ENCODE data around the gene KIAA1328. TPM values are rescaled to one million over a fixed set of nuclear protein-coding genes. Genes with fewer than 3 reads are reported as not detected.

KIAA1328 gene
- total RNA-seq, 1 donor from 2014 or later, result 5.8 TPM

- Histone ChIP-seq H3K4me3 (ENCODE audit: low read depth, low read length) (no peak overlapping the region), H3K27me3 (ENCODE audit: control insufficient read depth, insufficient read depth, low read length) (no peaks in the 10 kb centered on the region), H3K36me3 (ENCODE audit: control insufficient read depth, insufficient read depth, low read length) (peaks cover 5% of the 10 kb centered on the region)
- DNase-seq (ENCODE audit: low read depth) (no peak), FAIRE-seq (no peak)
- no peak for TF ChIP-seq CTCF (IDR thresholded peaks at IDR 0.05; ENCODE audit: insufficient read depth, low read length, severe bottlenecking)
These were observed 11.9 kb upstream of the KIAA1328 start for GRCh38 chr18:36817039-36817438.

GRCh38 chr18:36818652-36819051 lies 10.3 kb upstream of the KIAA1328 start:
- FAIRE-seq, result no peak
- no peaks in the 10 kb centered on the region for H3K27me3 ChIP-seq (ENCODE audit: control insufficient read depth, insufficient read depth, low read length)
- H3K4me3 ChIP-seq (ENCODE audit: low read depth, low read length), result no peak overlapping the region
- peaks cover 3% of the 10 kb centered on the region for H3K36me3 ChIP-seq (ENCODE audit: control insufficient read depth, insufficient read depth, low read length)
- no peak for DNase-seq (ENCODE audit: low read depth)
- TF ChIP-seq CTCF (IDR thresholded peaks at IDR 0.05; ENCODE audit: insufficient read depth, low read length, severe bottlenecking), result no peak

- Histone ChIP-seq H3K36me3 (ENCODE audit: control insufficient read depth, insufficient read depth, low read length) (peaks cover 2% of the 10 kb centered on the region), H3K4me3 (ENCODE audit: low read depth, low read length) (no peak overlapping the region), H3K27me3 (ENCODE audit: control insufficient read depth, insufficient read depth, low read length) (no peaks in the 10 kb centered on the region)
- no peak for FAIRE-seq
- no peak for DNase-seq (ENCODE audit: low read depth)
- TF ChIP-seq CTCF (IDR thresholded peaks at IDR 0.05; ENCODE audit: insufficient read depth, low read length, severe bottlenecking), result no peak
These were observed 9.3 kb upstream of the KIAA1328 start for GRCh38 chr18:36819621-36820020.

- no peak overlapping the region for H3K4me3 ChIP-seq (ENCODE audit: low read depth, low read length)
- no peak for TF ChIP-seq CTCF (IDR thresholded peaks at IDR 0.05; ENCODE audit: insufficient read depth, low read length, severe bottlenecking)
- no peak for FAIRE-seq
These were observed 7.2 kb upstream of the KIAA1328 start for GRCh38 chr18:36821681-36822080.

GRCh38 chr18:36825526-36825925 lies 3.4 kb upstream of the KIAA1328 start:
- no peak for TF ChIP-seq CTCF (IDR thresholded peaks at IDR 0.05; ENCODE audit: insufficient read depth, low read length, severe bottlenecking)
- Histone ChIP-seq H3K4me3 (ENCODE audit: low read depth, low read length) (no peak overlapping the region), H3K36me3 (ENCODE audit: control insufficient read depth, insufficient read depth, low read length) (no peaks in the 10 kb centered on the region), H3K27me3 (ENCODE audit: control insufficient read depth, insufficient read depth, low read length) (no peaks in the 10 kb centered on the region)
- FAIRE-seq (no peak), DNase-seq (ENCODE audit: low read depth) (no peak)

More at GRCh38 chr18:36821681-36822080, 7.2 kb upstream of the KIAA1328 start:
- no peaks in the 10 kb centered on the region for H3K36me3 ChIP-seq (ENCODE audit: control insufficient read depth, insufficient read depth, low read length)
- no peaks in the 10 kb centered on the region for H3K27me3 ChIP-seq (ENCODE audit: control insufficient read depth, insufficient read depth, low read length)
- DNase-seq (ENCODE audit: low read depth), result no peak

- Histone ChIP-seq H3K36me3 (ENCODE audit: control insufficient read depth, insufficient read depth, low read length) (no peaks in the 10 kb centered on the region), H3K4me3 (ENCODE audit: low read depth, low read length) (no peak overlapping the region), H3K27me3 (ENCODE audit: control insufficient read depth, insufficient read depth, low read length) (no peaks in the 10 kb centered on the region)
- DNase-seq (ENCODE audit: low read depth), result no peak
- no peak for TF ChIP-seq CTCF (IDR thresholded peaks at IDR 0.05; ENCODE audit: insufficient read depth, low read length, severe bottlenecking)
- no peak for FAIRE-seq
These were observed 2.4 kb upstream of the KIAA1328 start for GRCh38 chr18:36826556-36826955.
